Activated CD8-positive, alpha-beta memory T cell treated with anti-CD3 and anti-CD28 coated beads, Interleukin-2, amount 50 U/mL, for 24 hours (primary cell): ENCODE measurements around the gene SPRYD3.

Experiments
- DNase-seq: peaks from one replicate; pipeline ENCODE4 v3.0.0-alpha.2; 2020; ENCODE audit errors: extremely low read depth

The SPRYD3 gene

GRCh38 chr12:53025250-53025649, 53.9 kb downstream of the SPRYD3 start:
- no peak for DNase-seq

- DNase-seq = no peak
These were observed 64.5 kb downstream of the SPRYD3 start for GRCh38 chr12:53014709-53015108.
